ENCODE results near the gene MSMB. TPM values are rescaled to one million over a fixed set of nuclear protein-coding genes. Genes with fewer than 3 reads are reported as not detected.

Gene MSMB
- total and polyA plus RNA-seq, 9 of the 15 experiments (the other 6 are each of a cell fraction or from before 2014, with no cell fraction given) = 0.21 to 0.60 TPM; not detected in 7

DNA sequence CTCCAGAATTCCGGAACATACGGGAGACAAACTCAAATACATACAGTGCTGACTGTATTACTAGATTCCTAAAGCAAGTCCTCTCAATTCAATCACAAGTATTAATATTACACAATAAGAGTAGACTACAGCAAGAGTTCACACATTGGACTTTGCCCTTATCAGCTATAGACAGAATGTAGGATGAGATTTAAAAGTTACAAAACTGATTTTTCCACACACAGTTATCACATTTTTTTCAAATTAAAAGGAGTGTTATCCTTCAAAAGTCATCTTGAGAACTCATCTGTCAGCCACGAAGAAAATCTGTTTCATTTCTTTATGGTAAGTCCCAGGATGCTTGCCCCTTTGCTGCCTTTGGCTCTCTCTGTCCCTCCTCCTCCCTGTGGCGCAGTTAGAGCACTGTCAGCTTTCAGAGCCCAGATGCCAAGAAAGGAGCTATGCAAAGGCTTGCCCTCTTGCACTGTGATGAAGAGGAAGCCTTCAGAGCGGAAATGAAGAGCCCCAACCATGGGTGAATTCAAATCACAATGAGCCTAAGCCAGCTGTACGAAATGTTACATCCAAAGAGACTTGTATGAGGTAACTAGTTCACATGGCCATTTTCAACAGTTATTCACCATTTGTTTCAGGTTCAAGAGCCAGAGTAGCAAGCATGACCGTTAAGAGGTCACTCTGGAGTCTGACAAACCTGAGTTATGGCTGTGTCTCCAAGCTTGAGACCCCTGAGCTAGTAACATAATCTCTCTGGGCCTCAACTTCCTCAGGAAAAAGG is 26.3 kb downstream of the MSMB start (continued):
- TF ChIP-seq, protein P1, sequence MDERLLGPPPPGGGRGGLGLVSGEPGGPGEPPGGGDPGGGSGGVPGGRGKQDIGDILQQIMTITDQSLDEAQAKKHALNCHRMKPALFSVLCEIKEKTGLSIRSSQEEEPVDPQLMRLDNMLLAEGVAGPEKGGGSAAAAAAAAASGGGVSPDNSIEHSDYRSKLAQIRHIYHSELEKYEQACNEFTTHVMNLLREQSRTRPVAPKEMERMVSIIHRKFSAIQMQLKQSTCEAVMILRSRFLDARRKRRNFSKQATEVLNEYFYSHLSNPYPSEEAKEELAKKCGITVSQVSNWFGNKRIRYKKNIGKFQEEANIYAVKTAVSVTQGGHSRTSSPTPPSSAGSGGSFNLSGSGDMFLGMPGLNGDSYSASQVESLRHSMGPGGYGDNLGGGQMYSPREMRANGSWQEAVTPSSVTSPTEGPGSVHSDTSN (CRISPR knock-in tag; IDR thresholded peaks at IDR 0.05; ENCODE audit: low read depth) = no peak
- TF ChIP-seq, protein P1 (tag; conservative IDR thresholded peaks at IDR 0.05; ENCODE audit: low read depth) = no peak
- peak; percentile 87 for TF ChIP-seq CBFA2T3 (IDR thresholded peaks at IDR 0.05)
- TF ChIP-seq ARNT (IDR thresholded peaks at IDR 0.05) = peak in 1 of 2 experiments; percentile 71; a peak in 1 of 4 replicates
- no peak for TF ChIP-seq NUFIP1 (IDR thresholded peaks at IDR 0.05; ENCODE audit: partially characterized antibody)
- TF ChIP-seq ZC3H4 (CRISPR knock-in tag; IDR thresholded peaks at IDR 0.05; ENCODE audit: borderline replicate concordance) = no peak
- TF ChIP-seq KDM1A (IDR thresholded peaks at IDR 0.05) = peak; percentile 97
- TF ChIP-seq SMAD4 (CRISPR knock-in tag; conservative IDR thresholded peaks at IDR 0.05) = peak; percentile 57
- TF ChIP-seq HDAC2 (IDR thresholded peaks at IDR 0.05) = peak; percentile 92
- no peak for TF ChIP-seq HCFC1 (IDR thresholded peaks at IDR 0.05; ENCODE audit: low read depth, low read length)
- 0 out of 4 replicates have a peak, but pooled peaks of 1 of the 2 experiments have one; percentile 17 for TF ChIP-seq TBL1XR1 (IDR thresholded peaks at IDR 0.05; ENCODE audit: low read length in 2 of 2)
- TF ChIP-seq, protein P2, sequence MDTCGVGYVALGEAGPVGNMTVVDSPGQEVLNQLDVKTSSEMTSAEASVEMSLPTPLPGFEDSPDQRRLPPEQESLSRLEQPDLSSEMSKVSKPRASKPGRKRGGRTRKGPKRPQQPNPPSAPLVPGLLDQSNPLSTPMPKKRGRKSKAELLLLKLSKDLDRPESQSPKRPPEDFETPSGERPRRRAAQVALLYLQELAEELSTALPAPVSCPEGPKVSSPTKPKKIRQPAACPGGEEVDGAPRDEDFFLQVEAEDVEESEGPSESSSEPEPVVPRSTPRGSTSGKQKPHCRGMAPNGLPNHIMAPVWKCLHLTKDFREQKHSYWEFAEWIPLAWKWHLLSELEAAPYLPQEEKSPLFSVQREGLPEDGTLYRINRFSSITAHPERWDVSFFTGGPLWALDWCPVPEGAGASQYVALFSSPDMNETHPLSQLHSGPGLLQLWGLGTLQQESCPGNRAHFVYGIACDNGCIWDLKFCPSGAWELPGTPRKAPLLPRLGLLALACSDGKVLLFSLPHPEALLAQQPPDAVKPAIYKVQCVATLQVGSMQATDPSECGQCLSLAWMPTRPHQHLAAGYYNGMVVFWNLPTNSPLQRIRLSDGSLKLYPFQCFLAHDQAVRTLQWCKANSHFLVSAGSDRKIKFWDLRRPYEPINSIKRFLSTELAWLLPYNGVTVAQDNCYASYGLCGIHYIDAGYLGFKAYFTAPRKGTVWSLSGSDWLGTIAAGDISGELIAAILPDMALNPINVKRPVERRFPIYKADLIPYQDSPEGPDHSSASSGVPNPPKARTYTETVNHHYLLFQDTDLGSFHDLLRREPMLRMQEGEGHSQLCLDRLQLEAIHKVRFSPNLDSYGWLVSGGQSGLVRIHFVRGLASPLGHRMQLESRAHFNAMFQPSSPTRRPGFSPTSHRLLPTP (IDR thresholded peaks at IDR 0.05; ENCODE audit: borderline replicate concordance, extremely low read depth, insufficient read length) = no peak
- TF ChIP-seq, protein P3, sequence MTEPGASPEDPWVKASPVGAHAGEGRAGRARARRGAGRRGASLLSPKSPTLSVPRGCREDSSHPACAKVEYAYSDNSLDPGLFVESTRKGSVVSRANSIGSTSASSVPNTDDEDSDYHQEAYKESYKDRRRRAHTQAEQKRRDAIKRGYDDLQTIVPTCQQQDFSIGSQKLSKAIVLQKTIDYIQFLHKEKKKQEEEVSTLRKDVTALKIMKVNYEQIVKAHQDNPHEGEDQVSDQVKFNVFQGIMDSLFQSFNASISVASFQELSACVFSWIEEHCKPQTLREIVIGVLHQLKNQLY (CRISPR knock-in tag; conservative IDR thresholded peaks at IDR 0.05) = no peak
- TF ChIP-seq CBX1 (IDR thresholded peaks at IDR 0.05; ENCODE audit: low read depth) = no peak
- TF ChIP-seq HDAC1 (IDR thresholded peaks at IDR 0.05) = peak; percentile 42 to 88; a peak in 2 of 4 replicates
- peak; percentile 73; the same call in 1 of the 2 replicates for TF ChIP-seq HMG20A (CRISPR knock-in tag; conservative IDR thresholded peaks at IDR 0.05)
- peak; percentile 72 for TF ChIP-seq ARID1B (IDR thresholded peaks at IDR 0.05)
- TF ChIP-seq NRF1 (conservative IDR thresholded peaks at IDR 0.05 in 1 of 2, IDR thresholded peaks at IDR 0.05 in 1 of 2) = no peak
- peak; percentile 57; the same call in 1 of the 2 replicates for TF ChIP-seq MTA2 (IDR thresholded peaks at IDR 0.05; ENCODE audit: low read depth)
- peak; percentile 27 for TF ChIP-seq HDAC3 (IDR thresholded peaks at IDR 0.05; ENCODE audit: borderline replicate concordance, partially characterized antibody)
- TF ChIP-seq TCF3 (CRISPR knock-in tag; IDR thresholded peaks at IDR 0.05) = peak; percentile 60
- no peak for TF ChIP-seq CEBPG (CRISPR knock-in tag; IDR thresholded peaks at IDR 0.05)
- peak; percentile 53 to 75; a peak in 2 of 4 replicates for TF ChIP-seq CEBPG (tag; conservative IDR thresholded peaks at IDR 0.05 in 1 of 2, IDR thresholded peaks at IDR 0.05 in 1 of 2)
